ENCODE results near the gene NUP210.

NUP210 gene

DNA sequence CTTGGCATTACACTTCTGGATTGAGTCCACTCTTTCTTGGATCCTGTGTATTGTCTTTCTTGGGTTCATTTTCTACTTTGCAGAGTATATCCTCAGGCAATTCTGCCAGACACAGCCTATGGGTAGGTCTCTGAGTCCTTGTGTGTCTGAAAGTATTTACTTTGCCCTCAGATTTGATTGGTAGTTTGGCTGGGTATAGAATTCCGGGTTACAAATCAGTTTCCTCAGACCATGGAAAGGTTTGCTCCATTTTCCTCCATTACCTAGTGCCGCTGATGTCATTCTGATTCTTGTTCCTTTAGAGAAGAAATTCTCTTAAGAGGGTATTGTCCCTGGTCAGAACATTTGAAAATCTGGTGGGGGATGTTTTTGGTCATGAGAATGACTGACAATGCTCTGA is 133.2 kb downstream of the NUP210 start:
- no peak for DNase-seq

GRCh38 chr3:13285007-13285567 is 135.0 kb downstream of the NUP210 start:
- DNase-seq = no peak

DNA sequence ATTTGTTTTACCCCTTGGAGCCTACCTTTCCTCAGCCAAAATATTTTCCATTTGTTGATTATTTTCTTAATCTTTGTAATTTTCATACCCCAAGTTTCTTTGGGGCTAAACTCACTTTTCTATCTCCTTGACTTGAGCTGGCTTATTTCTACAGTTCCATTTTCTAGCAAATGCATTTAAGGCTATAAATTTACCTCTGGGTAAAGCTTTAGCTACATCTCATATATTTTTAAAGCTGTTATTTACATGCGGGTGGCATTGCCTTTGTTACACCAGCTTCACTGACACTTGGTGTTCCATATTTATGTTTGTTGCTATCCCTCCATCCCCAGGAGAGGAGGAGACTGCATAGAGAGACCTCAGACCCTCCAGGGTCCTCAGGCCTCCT is 136.3 kb downstream of the NUP210 start:
- no peak for DNase-seq

- no peak for DNase-seq
These were observed 136.9 kb downstream of the NUP210 start for GRCh38 chr3:13282986-13283876.

GRCh38 chr3:13282358-13282985 is 137.7 kb downstream of the NUP210 start:
- DNase-seq = no peak

DNA sequence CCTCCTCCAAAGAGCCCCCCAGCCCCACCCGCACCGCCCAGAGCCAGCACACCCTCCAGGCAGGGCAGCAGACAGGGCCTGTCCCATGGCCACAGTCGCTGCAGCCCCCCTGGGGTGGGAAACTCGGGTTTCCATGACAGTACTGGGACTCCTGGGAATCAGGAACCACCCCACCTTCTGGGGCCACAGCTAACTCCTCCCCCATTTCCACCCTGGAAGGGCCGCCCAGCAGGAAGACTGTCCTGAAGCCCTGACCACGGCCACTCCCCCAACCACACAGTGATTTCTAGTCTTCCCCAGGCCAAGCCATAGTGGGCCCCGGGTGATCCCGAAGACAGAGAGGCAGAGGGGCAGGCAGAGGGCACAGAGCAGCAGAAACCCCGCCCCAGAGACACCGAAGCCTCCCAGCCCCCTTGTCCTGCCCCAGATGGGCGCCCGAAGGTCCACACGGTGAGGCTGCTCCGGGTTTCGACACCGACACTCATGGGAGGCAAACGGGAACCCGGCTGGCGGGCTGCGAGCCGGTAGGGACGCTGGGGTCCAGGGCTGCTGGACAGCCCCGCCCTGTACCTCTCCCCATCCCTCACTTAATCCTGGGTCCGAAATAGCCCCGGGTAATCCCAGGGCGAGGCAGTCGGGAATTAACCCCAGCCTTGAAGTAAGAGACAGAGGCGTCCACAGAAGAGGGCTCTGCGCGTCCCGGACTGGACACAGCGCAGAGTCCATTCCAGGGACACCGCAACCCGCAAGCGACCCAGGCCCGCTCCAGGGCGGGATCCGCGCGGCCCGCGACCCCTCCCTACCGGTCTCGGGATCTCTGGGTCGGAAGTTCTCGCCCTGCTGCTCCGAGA is 138.4 kb downstream of the NUP210 start:
- DNase-seq = no peak

DNA sequence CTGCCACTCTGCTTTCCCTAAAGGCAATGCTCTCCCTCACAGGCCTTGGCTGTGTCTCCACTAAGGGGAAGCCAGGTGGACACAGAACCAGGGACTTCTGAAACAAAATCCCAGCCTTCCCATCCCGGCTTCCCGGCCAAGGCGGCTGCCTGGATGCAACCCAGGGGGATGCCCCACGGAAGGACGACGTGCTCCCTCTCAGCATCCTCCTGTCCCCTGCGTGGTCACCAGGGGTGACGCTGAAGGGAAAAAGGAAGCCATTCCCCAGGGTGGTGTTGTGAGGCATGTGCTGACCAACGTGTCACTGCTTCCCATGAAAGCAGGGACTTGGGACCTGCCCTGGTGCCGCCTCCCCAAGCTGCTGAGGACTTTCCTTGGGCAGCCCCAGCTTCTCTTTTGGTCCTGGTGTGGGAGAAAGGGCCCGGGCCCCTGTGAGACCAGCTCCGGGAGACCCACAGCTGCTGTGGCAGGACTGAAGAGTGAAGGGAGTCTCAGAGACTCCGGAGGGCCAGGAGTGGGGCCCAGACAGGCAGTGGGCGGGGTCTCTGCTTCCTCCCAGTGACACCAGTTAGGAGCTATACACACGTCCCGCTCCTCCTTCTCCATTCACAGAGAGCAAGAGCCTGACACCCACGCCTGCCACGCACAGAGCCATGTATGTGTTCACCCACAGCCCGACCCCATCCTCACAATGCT is 139.2 kb downstream of the NUP210 start:
- DNase-seq = no peak

DNA sequence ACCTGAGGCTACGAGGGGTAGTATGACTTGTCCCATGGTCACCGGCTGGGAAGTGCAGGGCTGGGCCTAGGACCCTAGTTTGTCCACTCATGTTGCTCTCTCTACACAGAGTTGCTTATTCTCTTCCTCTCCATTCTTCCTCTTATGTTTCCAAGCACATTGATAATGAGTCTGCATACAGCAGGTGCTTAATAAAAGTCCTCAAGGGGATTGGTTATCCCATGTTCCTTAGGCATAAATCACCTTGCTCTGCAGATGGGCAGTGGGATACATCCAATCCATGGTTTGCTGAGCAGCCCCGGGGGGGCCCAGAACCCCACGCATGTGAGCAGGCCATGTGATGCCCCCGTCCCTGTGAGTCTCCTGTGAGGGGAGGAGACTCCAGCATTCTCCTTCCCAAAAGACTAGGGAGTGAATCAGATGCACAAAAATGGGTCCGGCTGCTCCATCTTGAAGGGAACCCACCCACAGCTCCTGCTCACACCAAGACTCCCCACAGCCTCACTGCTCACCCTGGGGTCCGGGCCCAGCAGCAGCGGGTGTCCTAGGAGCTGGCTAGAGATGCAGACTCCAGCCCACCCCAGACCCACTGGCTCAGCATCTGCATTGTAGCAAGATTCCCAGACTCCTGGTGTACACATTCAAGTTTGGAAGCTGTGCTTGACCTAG is 139.9 kb downstream of the NUP210 start:
- no peak for DNase-seq

DNA sequence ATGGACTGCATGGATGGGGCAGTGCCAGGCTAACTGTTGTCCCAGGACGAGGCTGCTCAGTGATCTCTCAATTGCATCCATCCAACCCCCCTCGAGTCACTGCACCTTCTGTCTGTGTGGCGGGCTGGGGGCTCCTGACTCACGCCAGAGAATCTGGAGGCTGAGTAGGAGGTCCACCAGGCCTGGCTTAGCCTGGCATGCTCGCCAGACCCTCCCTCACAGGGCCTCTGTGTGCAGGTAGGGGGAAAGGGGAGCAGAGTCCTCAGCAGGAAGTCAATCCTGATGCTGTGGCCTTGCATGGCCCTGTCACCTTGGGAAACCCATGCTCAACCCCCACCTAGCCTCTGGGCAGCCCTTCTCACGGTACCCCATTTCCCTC is 140.6 kb downstream of the NUP210 start:
- DNase-seq = no peak

DNA sequence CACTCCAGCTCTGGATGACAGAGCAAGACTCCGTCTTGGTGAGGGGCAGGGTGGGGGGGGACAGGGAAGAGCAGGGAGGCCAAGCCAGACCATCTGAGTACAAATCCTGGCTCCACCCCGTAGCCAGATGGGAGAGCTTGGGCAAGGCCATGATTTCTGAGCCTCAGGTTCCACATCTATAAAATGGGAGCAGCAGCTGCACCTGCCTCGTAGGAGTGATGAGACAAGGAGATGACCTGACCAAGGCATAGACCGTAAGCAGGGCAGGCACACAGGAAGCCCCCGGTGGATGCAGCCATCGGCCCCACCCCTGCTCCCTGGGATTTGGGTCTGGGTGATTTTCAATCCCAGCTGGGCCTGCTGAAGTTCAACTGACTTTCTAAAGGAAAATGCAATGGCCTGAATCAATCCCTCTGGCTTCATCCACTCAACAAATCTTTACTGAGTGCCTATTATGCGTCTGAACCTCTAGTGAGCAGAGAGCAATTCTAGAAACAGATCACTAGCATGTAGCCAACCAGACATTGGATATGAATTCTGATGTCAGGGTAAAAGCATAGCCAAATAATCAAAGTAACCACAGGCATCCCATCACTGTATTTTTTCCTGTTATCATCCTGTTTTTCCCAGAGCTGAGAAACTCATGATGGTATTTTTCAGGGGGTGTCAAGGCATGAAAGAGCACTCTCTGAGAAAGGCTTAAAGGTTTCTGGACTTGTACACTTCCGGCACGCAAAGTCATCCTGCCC is 141.2 kb downstream of the NUP210 start:
- DNase-seq = no peak

DNA sequence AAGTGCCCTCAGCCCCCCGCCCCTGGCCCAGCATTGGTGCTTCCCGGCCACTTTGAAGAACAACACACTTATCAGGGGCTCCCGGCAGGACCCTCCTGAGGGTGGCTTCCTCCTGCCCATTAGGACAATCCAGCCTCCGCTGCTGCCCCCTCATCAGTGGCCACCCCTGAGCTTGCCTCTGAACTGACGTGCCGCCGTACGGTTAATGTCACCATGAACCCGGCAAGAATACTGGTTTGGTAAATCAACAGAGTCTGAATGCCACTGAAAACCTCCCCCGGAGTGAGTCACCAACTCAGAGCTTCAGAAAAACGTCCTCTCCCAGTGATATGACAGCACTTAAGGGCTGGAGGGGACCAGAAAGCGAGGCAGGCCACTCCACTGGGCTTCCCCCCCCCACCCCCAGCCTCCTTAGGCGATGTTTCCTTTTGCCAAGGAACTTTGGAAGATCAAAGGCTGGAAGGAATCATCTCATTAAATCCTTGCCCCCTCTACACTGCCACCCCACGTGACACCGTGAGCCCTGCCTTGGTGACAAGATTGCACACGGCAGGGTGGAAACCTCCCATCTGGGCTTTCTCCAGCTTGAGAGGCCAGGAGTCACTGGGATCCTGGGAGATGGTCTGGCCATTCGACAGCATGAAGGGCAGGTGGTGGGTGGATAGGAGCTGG is 142.1 kb downstream of the NUP210 start:
- DNase-seq = no peak

GRCh38 chr3:13277196-13277813 is 142.8 kb downstream of the NUP210 start:
- DNase-seq = no peak

GRCh38 chr3:13276438-13277195 is 143.5 kb downstream of the NUP210 start:
- no peak for DNase-seq

DNA sequence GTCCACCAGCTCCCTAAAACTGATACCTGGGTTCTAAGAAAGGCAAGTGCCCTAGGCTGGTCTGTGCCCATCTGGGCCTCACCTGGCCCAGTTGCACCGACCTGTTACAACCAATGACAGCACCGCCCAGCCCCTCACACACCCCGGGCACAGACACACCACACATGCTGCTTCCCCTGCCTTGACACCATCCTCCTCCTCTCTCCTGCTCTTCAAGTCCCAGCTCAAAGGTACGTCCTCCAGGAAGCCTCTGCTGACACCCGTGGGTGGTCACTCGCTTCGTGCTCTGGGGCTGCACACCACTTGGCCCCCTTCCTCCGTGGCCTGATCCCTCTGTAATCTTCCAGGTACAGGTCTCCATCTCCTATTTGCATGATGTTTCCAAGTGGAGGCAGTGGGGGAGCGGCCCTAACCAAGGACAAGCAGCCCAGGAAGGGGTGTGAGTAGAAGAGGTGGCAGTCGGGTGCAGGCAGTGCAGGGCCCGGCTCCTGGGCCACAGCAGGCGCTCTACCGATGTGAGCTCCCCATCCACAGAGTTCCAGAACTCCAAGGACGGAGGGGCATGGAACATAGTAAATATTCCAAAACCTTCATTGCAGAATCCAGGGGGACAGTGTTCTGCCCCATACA is 144.6 kb downstream of the NUP210 start:
- no peak for DNase-seq

DNA sequence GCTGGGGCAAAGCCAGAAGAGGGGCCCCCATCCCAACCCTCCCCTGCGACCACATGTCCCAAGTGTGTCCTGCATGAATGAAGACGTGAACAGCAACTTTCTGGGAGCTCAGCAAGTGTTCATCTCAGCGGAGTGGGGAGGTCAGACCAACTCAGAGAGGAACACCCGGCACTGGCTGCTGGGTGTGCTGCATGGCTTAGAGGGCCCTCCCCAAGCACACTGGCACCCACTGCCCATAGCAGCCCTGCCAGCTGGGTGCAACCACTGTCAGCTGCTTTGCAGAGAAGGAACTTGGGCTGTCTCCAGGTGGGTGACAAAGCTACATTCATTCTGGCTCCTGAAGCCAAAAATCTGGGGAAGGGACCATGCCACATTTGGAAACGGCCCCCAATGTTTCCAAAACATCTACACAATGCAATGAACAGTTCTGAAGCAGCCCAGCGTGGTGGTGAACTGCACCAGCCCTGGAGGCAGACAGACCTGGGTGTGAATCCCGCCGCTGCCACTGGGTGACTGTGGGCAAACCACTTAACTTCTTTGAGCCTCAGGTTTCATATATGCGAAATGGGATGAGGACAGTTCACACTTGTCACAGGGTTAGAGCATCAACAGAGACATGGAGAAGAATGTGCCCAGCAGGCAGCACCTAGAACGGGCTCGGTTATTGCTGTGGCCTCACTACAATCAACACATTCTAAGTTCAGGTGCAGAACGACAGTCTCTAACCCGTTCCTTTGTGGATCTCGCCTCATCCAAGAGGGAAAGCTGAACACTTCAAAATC is 145.4 kb downstream of the NUP210 start:
- no peak for DNase-seq

DNA sequence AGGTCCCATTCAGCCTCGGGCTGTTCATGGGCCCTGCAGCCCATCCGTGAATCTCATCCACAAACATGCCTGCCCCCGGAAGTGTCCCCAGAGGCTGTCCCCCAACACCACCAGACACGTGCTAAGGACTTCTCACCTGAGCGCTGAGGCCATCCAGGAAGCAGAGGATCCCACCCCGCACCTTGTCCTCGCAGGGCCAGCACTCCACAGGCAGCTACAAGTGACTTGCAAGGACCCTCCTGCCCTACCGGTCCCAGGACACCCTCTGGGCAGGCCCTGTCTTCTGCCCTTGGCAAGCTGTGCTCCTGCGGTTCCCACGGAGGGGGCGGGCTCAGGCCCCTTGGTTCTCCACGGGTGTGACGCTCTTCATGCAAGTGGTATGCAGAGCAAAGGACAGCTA is 146.0 kb downstream of the NUP210 start:
- peak; percentile 46 for DNase-seq

DNA sequence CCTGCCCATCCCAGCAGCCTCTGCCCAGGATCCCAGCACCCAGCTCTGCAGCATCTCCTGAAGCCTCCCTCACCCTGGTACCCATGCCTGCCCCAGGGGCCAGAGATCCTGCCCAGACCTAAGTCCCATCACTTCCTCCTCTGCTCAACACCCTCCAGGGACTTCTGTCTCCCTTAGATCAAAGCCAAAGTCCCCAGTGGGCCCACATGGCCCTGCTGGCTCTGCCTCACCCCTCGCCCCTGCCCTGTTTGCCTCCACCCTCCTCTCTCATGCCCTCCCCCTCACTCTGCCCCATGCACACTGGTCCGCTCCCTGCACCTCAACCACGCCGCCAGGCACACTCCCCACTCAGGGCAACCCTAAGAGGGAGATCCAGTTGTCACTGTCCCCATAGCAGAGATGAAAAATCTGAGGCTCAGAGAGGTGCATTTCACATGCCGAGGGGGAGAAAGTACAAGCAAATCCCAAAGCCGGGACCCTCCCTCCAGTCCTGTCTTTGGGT is 146.5 kb downstream of the NUP210 start:
- no peak for DNase-seq

Measured in DMS79 (cell line).